Astrocyte of the spinal cord (primary cell): ENCODE results near the gene NDUFA13.

ENCODE experiments used
- DNase-seq: peaks from one replicate; pipeline ENCODE4 v3.0.0; 2011; ENCODE audit warnings: low read depth, low spot score
- H3K4me3 ChIP-seq: 2 replicates; pipeline ENCODE4 v1.5.1; 2011; ENCODE audit warnings: low read depth, mild to moderate bottlenecking, low read length, moderate library complexity
- CTCF ChIP-seq: IDR thresholded peaks from 2 replicates; pipeline ENCODE4 v1.5.1; 2012; ENCODE audit warnings: low read depth, mild to moderate bottlenecking, low read length, inconsistent platforms
- in situ Hi-C: cut with HindIII; loops from 2 replicates; pipeline ENCODE4 v1.10.0; 2017; ENCODE audit warnings: low sequenced_read_pairs

NDUFA13 gene

GRCh38 chr19:19490214-19490968 lies 25.6 kb upstream of the NDUFA13 start:
- TF ChIP-seq CTCF = peak; percentile 84
- no peak overlapping the region for H3K4me3 ChIP-seq
- in situ Hi-C loops = no loop called here
- DNase-seq = peak; percentile 82

GRCh38 chr19:19491321-19492025 lies 24.6 kb upstream of the NDUFA13 start:
- H3K4me3 ChIP-seq = no peak overlapping the region
- TF ChIP-seq CTCF = no peak
- no peak for DNase-seq
- in situ Hi-C loops = no loop called here

- TF ChIP-seq CTCF = no peak
- DNase-seq = no peak
- H3K4me3 ChIP-seq = no peak overlapping the region
- in situ Hi-C loops = no loop called here
Measured at GRCh38 chr19:19492026-19492610, 23.9 kb upstream of the NDUFA13 start.

- in situ Hi-C loops = no loop called here
- no peak overlapping the region for H3K4me3 ChIP-seq
- no peak for TF ChIP-seq CTCF
- DNase-seq = no peak
Measured at GRCh38 chr19:19493841-19494546, 22.0 kb upstream of the NDUFA13 start.

GRCh38 chr19:19495614-19496603 lies 20.1 kb upstream of the NDUFA13 start:
- no peak overlapping the region for H3K4me3 ChIP-seq
- TF ChIP-seq CTCF = no peak
- no peak for DNase-seq
- in situ Hi-C loops = no loop called here
